ENCODE data around the gene PPP1R18. TPM values are rescaled to one million over a fixed set of nuclear protein-coding genes. Genes with fewer than 3 reads are reported as not detected.

PPP1R18 gene
- total and polyA plus RNA-seq, 8 donors: 5.3 to 27.2 (median 12.5) TPM

DNA sequence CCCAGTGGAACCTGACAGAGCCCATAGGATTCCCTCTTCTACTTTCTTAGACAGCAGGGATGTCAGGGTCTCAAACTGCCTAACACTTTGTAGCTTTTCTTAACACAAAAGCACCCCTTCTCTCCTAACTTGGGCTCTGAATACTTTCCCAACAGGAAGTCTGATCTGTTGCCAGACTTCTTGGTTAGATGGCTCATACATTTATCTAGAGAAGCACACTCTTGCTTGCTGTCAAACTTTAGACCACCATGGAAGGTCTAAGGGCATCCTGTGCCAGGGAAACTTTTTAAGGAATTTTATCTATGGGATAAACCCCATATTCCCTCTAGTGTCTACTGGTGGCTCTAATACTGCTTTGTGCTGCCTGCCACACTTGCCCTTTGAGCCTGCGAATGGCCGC, 42.8 kb downstream of the PPP1R18 start:
- FAIRE-seq: no peak
- Histone ChIP-seq H3K4me1 (peaks cover 0 to 7% (median 0%) of the 10 kb centered on the region in 3 donors), H3K36me3 (no peaks in the 10 kb centered on the region), H3K27me3 (no peaks in the 10 kb centered on the region), H3K27ac (no peak overlapping the region), H3K9me3 (no peaks in the 10 kb centered on the region), H3K4me3 (no peak overlapping the region)
- no peak for TF ChIP-seq CTCF (IDR thresholded peaks at IDR 0.05)
- ATAC-seq: no peak
- DNase-seq: no peak
- intact Hi-C loops (cut with DNase I): no loop called here
- WGBS, 2 donors: 96 to 97% methylated on average over 2 of the region's 2 CpGs

DNA sequence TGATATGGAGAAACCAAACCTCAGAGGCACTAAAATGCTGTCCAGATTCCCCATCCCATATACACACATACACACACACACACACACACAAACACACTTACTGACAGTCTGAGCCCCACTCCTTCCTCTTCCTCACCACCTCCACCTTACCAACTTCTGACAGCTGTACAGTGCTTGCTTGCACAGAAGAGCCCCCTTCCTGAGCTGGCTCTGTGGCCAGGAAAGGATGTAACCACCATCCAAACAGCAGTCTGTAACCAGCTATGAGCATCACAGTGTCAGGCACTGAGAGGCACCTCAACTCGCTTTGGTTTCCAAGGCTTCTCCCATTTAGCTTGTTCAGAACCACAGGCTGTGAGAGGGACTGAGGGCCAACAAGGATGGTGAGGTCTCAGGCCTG, 45.4 kb downstream of the PPP1R18 start:
- ATAC-seq (no peak), DNase-seq (no peak), FAIRE-seq (no peak)
- H3K9me3 ChIP-seq: no peaks in the 10 kb centered on the region
- H3K27me3 ChIP-seq: no peaks in the 10 kb centered on the region
- TF ChIP-seq CTCF (IDR thresholded peaks at IDR 0.05): no peak
- peaks cover 0 to under 1% (median 0%) of the 10 kb centered on the region in 3 donors for H3K4me1 ChIP-seq
- no peak overlapping the region for H3K4me3 ChIP-seq
- H3K27ac ChIP-seq: no peak overlapping the region
- 76 to 88% methylated on average over 1 of the region's 1 CpG for WGBS, 2 donors
- H3K36me3 ChIP-seq: no peaks in the 10 kb centered on the region
- intact Hi-C loops (cut with DNase I): no loop called here

- peak in 1 of 4 donors; percentile 11 for ATAC-seq
- Histone ChIP-seq H3K4me1 (no peaks in the 10 kb centered on the region), H3K27me3 (no peaks in the 10 kb centered on the region), H3K4me3 (no peak overlapping the region), H3K36me3 (no peaks in the 10 kb centered on the region), H3K9me3 (no peaks in the 10 kb centered on the region), H3K27ac (no peak overlapping the region)
- no peak for TF ChIP-seq CTCF (IDR thresholded peaks at IDR 0.05)
- FAIRE-seq: no peak
- 79 to 80% methylated on average over 10 of the region's 10 CpGs for WGBS, 2 donors
- intact Hi-C loops (cut with DNase I): no loop called here
- DNase-seq: no peak
Measured at GRCh38 chr6:30640481-30640880, 46.0 kb downstream of the PPP1R18 start.

- ATAC-seq (no peak), DNase-seq (no peak), FAIRE-seq (no peak)
- intact Hi-C loops (cut with DNase I): no loop called here
- H3K27me3 ChIP-seq: no peaks in the 10 kb centered on the region
- no peak overlapping the region for H3K4me3 ChIP-seq
- no peak for TF ChIP-seq CTCF (IDR thresholded peaks at IDR 0.05)
- H3K27ac ChIP-seq: no peak overlapping the region
- 95% methylated on average over 3 of the region's 3 CpGs for WGBS, 2 donors
- no peaks in the 10 kb centered on the region for H3K4me1 ChIP-seq
- H3K9me3 ChIP-seq: no peaks in the 10 kb centered on the region
- H3K36me3 ChIP-seq: no peaks in the 10 kb centered on the region
Measured at GRCh38 chr6:30635834-30636233, 50.6 kb downstream of the PPP1R18 start.

DNA sequence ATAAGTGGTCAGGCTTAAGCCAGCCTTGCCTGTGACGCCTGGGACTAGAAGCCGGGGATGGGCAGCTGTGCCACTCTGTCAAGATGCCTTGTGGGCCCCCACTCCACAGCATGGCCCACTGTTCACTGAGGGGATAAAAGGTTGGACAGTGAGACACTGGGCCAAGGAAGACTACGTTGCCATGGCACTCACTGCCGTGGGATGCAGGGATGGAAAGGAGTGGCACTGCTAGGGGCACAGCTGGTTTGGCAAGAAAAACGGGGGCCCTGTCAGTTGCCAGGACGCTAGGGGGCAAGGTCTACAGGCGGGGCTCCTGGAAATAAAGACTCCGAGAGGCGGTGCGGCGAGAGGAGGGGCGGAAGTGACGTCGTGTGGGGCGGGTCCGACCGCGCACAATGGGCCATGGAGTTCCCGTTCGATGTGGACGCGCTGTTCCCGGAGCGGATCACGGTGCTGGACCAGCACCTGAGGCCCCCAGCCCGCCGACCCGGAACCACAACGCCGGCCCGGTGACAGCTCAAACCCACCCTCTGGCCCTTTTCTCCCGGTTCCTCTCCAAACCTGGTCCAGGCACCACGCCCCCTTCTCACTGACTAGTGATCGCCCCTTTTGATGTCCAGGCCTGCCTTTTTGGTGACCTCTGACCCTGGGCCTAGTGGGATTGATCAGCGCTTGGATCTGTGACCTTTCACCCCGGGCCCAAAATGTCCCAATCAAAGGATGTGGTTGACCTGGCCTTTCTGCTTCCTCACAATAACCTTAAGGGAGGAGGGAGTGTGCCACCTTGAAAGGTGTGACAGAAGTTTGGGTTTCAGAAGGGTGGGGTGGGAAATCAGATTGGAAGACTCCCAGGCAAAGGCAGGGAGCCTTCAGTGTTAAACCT, 59.7 kb downstream of the PPP1R18 start, which contains the start of gene ATAT1:
ATAT1 (plus strand) TSS at position 391 of the 883 bp plus-strand sequence.
- peaks cover 0 to 7% (median 6%) of the 10 kb centered on the region in 3 donors for H3K4me1 ChIP-seq
- FAIRE-seq (no peak), ATAC-seq (peak; percentile 97 to 99 (median 98)), DNase-seq (peak; percentile 82 to 93 (median 88))
- no peaks in the 10 kb centered on the region for H3K27me3 ChIP-seq
- H3K36me3 ChIP-seq: peaks cover 0 to 41% (median 17%) of the 10 kb centered on the region in 3 donors
- intact Hi-C loops (cut with DNase I): no loop called here
- H3K4me3 ChIP-seq: peak within 1 kb of the TSS in 3 of 4 donors; percentile 37 to 53 (median 39)
- no peak for TF ChIP-seq CTCF (IDR thresholded peaks at IDR 0.05)
- WGBS, 2 donors: 2% methylated on average over 35 to 36 of the region's 36 CpGs
- H3K9me3 ChIP-seq: no peaks in the 10 kb centered on the region
- peak within 1 kb of the TSS; percentile 68 to 78 (median 70) for H3K27ac ChIP-seq

Measured in pancreas (tissue), 10 donors.